Gastrocnemius medialis (tissue), 4 donors: ENCODE results near the gene MLST8. TPM values are rescaled to one million over a fixed set of nuclear protein-coding genes. Genes with fewer than 3 reads are reported as not detected.

ENCODE experiments used
- ATAC-seq, 2 donors: fragments of 150-250 bp; one replicate each; pipeline ENCODE4 v1.9.1; 2016
- DNase-seq, 2 donors: peaks; one replicate each; pipeline ENCODE4 v3.0.0-alpha.2; 2019
- H3K27ac ChIP-seq, 4 donors: fragments of 200-600 bp; sonication (generic); 1 replicate in 1 of 4; 2 replicates in 3 of 4; pipeline ENCODE4 v1.5.1; 2016 to 2018; ENCODE audit warnings: mild to moderate bottlenecking in 2 of 4, moderate library complexity in 1 of 4
- H3K27me3 ChIP-seq, 3 donors: fragments of 200-600 bp; sonication (generic) in 2 of 3; 1 replicate in 1 of 3; 2 replicates in 2 of 3; pipeline versions ENCODE4 v1.5.1 to v1.6.0; 2016 to 2019; ENCODE audit warnings: mild to moderate bottlenecking in 1 of 3, moderate library complexity in 1 of 3
- H3K36me3 ChIP-seq, 2 donors: fragments of 200-600 bp; sonication (generic) in 1 of 2; one replicate each; pipeline ENCODE4 v1.5.1; 2017 to 2018
- H3K4me1 ChIP-seq, 2 donors: fragments of 200-600 bp; sonication (generic) in 1 of 2; one replicate each; pipeline ENCODE4 v1.5.1; 2016 to 2017; ENCODE audit warnings: mild to moderate bottlenecking in 2 of 2
- H3K4me3 ChIP-seq, 4 donors: fragments of 200-600 bp; sonication (generic) in 3 of 4; 1 replicate in 1 of 4; 2 replicates in 3 of 4; pipeline ENCODE4 v1.5.1; 2016 to 2019; ENCODE audit warnings: mild to moderate bottlenecking in 2 of 4
- H3K9me3 ChIP-seq, 3 donors: fragments of 200-600 bp; sonication (generic) in 2 of 3; 1 replicate in 1 of 3; 2 replicates in 2 of 3; pipeline ENCODE4 v1.5.1; 2016 to 2019
- CTCF ChIP-seq, 5 experiments: fragments of 450-650 bp in 3 of 5; fragments of 200-600 bp in 2 of 5; sonication (generic) in 2 of 5; IDR thresholded peaks in 4 of 5; conservative IDR thresholded peaks in 1 of 5; 1 replicate in 4 of 5; 2 replicates in 1 of 5; pipeline ENCODE4 v1.5.1; 2016 to 2019; ENCODE audit warnings: antibody characterized with exemption in 5 of 5, mild to moderate bottlenecking in 3 of 5, moderate library complexity in 3 of 5
- POLR2A ChIP-seq, 2 donors: fragments of 450-650 bp; IDR thresholded peaks; one replicate each; pipeline ENCODE4 v1.6.1; 2017; ENCODE audit warnings: antibody characterized with exemption in 2 of 2, mild to moderate bottlenecking in 2 of 2, moderate library complexity in 2 of 2
- in situ Hi-C, 4 donors: fragments of 200-750 bp; cut with MboI; loops; one replicate each; pipeline versions ENCODE4 v1.15.0 to v1.8.0; 2017; ENCODE audit warnings: low sequenced_read_pairs in 4 of 4
- intact Hi-C: fragments of 100-400 bp; cut with DNase I; formaldehyde crosslinking; loops from one replicate; pipeline ENCODE4 v1.15.1; 2023; ENCODE audit warnings: low total_unique reads
- total RNA-seq, 4 donors: library from RNA; depleted of rRNA; stranded (reverse); fragments of >200 nt; gene quantifications; one replicate each; pipeline versions ENCODE4 v1.1.0 to v1.2.3, GENCODE V29; 2016

The MLST8 gene
- total RNA-seq, 4 donors from 2014 or later, result 40.3 to 77.0 (median 73.5) TPM

GRCh38 chr16:2190002-2190658, 15.1 kb upstream of the MLST8 start:
- ATAC-seq, result no peak
- in situ Hi-C loops, result no loop called here
- H3K27ac ChIP-seq, result no peak overlapping the region
- intact Hi-C loops, result no loop called here
- H3K9me3 ChIP-seq, result no peaks in the 10 kb centered on the region
- peaks cover 0 to 2% of the 10 kb centered on the region in 2 donors for H3K4me1 ChIP-seq
- DNase-seq, result no peak
- H3K36me3 ChIP-seq, result no peaks in the 10 kb centered on the region
- TF ChIP-seq POLR2A (IDR thresholded peaks at IDR 0.05), result no peak
- H3K4me3 ChIP-seq, result no peak overlapping the region
- H3K27me3 ChIP-seq, result peaks cover 10 to 16% (median 16%) of the 10 kb centered on the region in 3 donors

DNA sequence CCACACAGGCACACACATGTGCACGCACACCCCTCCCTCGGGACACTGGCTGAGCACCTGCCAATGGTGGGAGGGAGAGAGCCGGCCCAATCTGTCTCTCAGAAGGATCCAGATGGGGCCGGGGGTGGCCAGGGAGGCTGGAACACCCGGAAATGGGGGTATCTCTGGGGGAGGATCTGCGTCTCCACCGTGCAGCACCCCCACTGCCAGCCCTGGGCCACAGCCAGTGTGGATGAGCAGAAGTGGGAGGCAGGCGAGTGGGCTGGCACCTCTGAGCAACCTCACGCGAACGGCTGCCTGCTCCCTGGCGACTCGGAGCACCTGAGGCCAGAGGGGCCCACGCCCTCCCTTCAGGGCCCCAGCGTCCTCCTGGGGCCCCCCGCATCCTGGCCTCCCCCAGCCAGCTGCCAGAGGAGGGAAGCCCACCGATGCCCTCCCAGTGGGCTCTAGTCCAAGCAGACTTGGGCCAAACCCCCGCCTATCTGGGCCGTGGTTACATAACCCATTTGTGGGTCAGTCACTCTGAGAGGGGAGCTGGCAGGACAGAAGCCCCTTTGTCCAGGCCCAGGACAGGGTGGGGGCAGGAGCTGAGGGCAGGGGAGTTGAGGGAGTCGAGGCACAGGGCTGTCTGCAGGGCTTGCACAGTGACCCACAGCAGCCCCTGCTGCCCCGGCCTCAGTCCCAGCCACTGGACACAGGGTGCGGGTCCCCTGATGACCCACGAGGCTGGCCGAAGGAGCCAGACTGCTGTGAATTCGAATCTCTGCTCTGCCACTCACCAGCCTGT, 14.4 kb upstream of the MLST8 start:
- Histone ChIP-seq H3K4me3 (no peak overlapping the region), H3K27me3 (peaks cover 18 to 23% (median 23%) of the 10 kb centered on the region in 3 donors), H3K27ac (no peak overlapping the region), H3K36me3 (no peaks in the 10 kb centered on the region), H3K9me3 (no peaks in the 10 kb centered on the region), H3K4me1 (peaks cover 7 to 9% of the 10 kb centered on the region in 2 donors)
- intact Hi-C loops, result no loop called here
- DNase-seq (no peak), ATAC-seq (no peak)
- in situ Hi-C loops, result no loop called here
- TF ChIP-seq POLR2A (IDR thresholded peaks at IDR 0.05) (no peak), CTCF (IDR thresholded peaks at IDR 0.05 in 4 of 5, conservative IDR thresholded peaks at IDR 0.05 in 1 of 5) (no peak)

GRCh38 chr16:2191446-2191706, 13.9 kb upstream of the MLST8 start:
- Histone ChIP-seq H3K27me3 (peaks cover 20 to 26% (median 24%) of the 10 kb centered on the region in 3 donors), H3K27ac (no peak overlapping the region)

DNA sequence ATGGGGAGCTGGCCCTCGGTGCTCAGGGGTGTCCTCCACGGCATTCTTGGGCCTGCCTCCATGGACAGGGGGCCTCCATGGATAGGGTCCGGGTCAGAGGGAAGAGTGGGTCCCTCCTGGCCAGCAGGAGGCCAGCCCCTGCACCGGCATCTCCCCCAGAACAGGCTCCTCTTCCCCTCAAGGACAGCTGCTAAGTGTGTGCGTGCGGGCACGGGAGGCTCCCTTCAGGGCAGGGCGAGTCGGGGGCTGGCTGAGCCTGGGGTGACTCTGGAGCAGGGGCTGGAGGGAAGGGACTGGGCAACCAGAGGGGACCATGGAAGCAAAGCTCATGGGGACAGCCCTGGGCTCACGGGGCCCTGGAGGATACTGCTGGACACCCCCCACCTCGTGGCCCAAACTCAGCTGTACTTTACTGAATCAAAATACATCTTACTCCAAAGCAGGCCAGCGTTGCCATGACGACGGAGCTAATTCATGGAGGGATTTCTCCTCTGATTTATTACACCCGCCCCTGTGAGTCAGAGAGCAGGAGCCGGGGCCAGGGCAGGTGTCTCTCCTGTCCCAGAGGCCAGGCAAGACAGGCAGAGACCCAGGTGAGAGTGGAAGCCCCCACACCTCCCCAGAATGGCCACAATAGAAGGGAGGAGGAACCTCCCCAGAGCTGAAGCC, 11.0 kb upstream of the MLST8 start:
- no peak for DNase-seq
- TF ChIP-seq CTCF (IDR thresholded peaks at IDR 0.05 in 4 of 5, conservative IDR thresholded peaks at IDR 0.05 in 1 of 5) (no peak), POLR2A (IDR thresholded peaks at IDR 0.05) (no peak)
- Histone ChIP-seq H3K4me1 (peaks cover 7 to 10% of the 10 kb centered on the region in 2 donors), H3K27ac (no peak overlapping the region), H3K9me3 (no peaks in the 10 kb centered on the region), H3K36me3 (no peaks in the 10 kb centered on the region), H3K4me3 (no peak overlapping the region), H3K27me3 (peaks cover 27 to 36% (median 33%) of the 10 kb centered on the region in 3 donors)
- intact Hi-C loops (no loop called here), in situ Hi-C loops (no loop called here)
- ATAC-seq, result no peak

More at GRCh38 chr16:2191446-2191706, 13.9 kb upstream of the MLST8 start:
- Histone ChIP-seq H3K4me1 (peaks cover 7 to 10% of the 10 kb centered on the region in 2 donors), H3K36me3 (no peaks in the 10 kb centered on the region), H3K9me3 (no peaks in the 10 kb centered on the region), H3K4me3 (no peak overlapping the region)
- ATAC-seq (no peak), DNase-seq (no peak)
- no peak for TF ChIP-seq CTCF (IDR thresholded peaks at IDR 0.05 in 4 of 5, conservative IDR thresholded peaks at IDR 0.05 in 1 of 5)
- TF ChIP-seq POLR2A (IDR thresholded peaks at IDR 0.05), result no peak
- intact Hi-C loops, result no loop called here
- in situ Hi-C loops, result no loop called here

GRCh38 chr16:2194852-2195321, 10.4 kb upstream of the MLST8 start:
- Histone ChIP-seq H3K4me1 (peaks cover 7 to 10% of the 10 kb centered on the region in 2 donors), H3K9me3 (no peaks in the 10 kb centered on the region), H3K27ac (no peak overlapping the region), H3K27me3 (peaks cover 27 to 36% (median 33%) of the 10 kb centered on the region in 3 donors), H3K36me3 (no peaks in the 10 kb centered on the region), H3K4me3 (no peak overlapping the region)
- peak; percentile 29 to 49 for DNase-seq
- intact Hi-C loops, result loop anchor here (1.0 to 5.0 kb wide), 2 partner anchors 56 to 307 kb away; partner anchors contain the start of gene ECI1
- TF ChIP-seq CTCF (IDR thresholded peaks at IDR 0.05 in 4 of 5, conservative IDR thresholded peaks at IDR 0.05 in 1 of 5) (peak in 4 of 5 experiments; percentile 51 to 66 (median 58)), POLR2A (IDR thresholded peaks at IDR 0.05) (no peak)
- in situ Hi-C loops, result no loop called here
- ATAC-seq, result peak; percentile 80 to 88
